ENCODE data around the gene CCDC167.
"Not testable (repeated sequence)": the region's sequence is repeated elsewhere in the genome, so short reads cannot be mapped to it uniquely, and the experiment has no call there.

Gene CCDC167

GRCh38 chr6:37460805-37461204, 38.9 kb downstream of the CCDC167 start:
- DNase-seq = no peak

GRCh38 chr6:37459981-37460800, 39.5 kb downstream of the CCDC167 start:
- no peak for DNase-seq

DNA sequence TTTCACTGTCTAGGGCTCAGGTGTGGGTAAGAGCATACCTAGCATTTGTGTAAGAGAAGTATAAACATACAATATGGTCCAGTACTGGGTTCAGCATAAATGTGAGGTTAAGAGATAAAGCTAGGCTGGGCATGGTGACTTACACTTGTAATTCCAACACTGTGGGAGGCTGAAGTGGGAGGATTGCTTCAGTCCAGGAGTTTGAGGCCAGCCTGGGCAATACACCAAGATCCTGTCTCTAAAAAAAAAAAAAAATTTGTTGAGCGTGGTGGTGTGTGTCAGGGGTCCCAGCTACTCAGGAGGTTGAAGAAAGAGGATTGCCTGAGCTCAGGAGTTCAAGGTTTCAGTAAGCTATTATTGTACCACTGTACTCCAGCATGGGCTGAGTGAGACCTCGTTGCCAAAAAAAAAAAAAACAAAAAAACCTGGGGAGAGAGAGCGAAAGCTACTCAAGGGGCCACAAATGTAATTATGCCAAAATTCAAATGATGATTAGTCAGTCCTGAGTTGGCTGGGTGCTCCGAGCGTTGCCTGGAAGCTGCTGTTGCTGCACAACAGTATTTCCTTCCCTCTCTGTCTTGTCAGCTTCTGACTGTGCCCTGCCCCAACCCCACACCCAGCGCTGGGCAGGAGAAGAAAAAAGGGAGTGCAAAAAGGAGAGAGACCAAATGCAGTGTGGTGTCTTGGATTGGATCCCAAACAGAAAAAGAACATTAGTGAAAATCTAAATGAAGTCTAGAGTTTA, 42.7 kb downstream of the CCDC167 start:
- no peak for DNase-seq

DNA sequence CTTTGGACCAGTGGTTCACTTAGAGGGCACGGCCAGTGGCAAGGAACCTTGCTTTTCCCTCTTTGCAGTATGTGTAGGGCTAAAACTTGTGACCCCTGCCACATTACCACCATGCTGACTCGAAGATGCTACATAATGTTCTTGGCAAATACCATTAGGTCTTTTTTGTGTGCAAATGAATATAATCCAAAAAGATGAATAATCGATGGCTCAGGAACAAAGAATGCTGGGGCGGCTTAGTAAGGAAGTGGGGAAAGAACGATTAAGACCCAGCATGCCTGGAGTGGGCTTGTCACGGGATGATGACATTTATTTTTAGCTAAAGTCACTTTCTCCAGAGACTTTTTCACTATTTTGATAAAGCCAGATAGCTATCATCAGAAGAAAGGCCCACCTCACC, 43.6 kb downstream of the CCDC167 start:
- DNase-seq = no peak

DNA sequence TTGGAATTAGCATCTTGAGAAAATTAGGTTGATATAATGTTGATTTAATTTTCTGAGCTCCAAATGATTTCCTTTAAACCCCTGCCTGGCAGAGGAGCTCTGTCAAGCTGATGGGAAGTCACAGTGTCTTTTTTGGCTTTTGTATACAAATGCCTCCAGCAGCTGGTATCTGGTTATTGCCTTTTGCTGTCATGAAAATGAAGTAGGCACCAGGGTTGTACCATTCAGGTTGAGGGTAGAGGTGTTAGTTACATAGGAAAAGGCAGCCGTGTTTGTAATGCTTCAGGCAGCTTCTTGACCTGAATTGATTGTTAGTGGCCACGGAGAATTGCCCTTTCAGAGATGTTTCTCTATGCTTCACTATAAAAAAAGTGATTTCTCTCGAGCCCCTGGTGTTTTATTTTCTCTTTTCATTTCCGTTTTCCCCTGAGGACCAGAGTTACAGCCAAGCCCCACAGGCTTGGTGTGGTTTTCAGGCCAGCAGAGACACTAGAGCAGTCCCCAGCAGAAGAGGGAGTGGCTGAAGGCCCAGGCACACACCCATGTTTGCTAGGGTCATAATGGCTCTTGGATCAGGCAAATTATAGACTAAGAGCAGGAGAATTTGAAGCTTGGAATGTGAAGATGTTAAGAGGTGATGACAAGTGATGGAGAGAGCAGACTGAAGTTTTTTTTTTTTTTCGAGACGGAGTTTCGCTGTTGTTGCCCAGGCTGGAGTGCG, 45.1 kb downstream of the CCDC167 start:
- DNase-seq = no peak

DNA sequence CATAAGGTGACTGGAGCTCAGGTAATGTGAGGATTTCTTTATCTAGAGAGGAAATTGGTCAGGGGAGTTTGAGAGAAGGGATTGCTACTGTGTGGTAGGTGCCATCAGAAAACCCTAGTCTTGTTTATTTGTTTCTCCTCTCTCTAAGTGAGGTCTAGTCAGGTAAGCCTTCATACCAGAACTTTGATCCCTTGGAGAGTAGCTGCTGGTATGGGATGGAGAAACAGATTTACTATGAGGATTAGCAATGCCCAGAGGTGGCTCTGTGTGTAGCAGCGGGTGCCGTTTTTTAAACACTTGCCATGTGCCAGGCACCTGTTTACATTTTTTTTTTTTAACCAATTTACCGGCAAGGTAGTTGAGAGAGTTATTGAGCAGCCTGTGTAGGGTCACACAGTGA, 47.2 kb downstream of the CCDC167 start:
- no peak for DNase-seq

DNA sequence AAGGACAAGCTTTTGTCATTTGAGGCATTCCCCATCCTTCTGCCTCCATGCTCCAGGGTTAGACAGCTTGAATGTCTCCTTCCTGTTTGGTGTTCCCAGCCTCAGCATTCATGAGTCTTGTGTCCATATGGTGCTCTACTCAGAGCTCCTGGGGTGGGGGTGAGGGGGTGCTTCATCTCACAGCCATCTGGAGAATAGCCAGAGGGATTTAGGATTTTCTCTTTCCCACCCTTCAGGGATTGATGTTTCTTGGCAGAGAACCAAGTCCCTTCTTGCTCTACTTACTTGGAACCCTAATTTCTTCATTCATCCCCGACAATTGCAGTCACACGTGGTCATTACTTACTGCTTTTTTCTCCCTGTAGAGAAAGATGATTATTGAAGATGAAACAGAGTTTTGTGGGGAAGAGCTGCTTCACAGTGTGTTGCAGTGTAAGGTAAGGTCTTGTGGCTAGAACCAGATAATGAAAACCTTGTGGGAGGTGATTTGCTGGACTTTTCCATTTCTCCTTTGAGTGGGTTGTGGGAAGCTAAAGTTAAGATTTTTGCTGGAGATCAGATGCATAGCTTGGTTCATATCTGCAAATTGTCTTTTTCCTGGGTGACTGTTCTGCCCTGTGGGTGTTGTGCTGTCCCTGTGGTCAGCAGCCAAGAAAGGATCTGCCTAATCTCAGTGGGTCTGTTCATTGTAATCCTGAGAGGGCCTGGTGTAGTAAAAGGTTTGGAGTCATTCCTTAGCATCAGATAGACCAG, 48.1 kb downstream of the CCDC167 start:
- no peak for DNase-seq

- DNase-seq = no peak
These were observed 49.7 kb downstream of the CCDC167 start for GRCh38 chr6:37449984-37450383.

GRCh38 chr6:37443216-37443542, 56.5 kb downstream of the CCDC167 start:
- not testable (repeated sequence) for DNase-seq

GRCh38 chr6:37442416-37443215, 57.1 kb downstream of the CCDC167 start:
- DNase-seq = no peak

- DNase-seq = no peak
These were observed 58.0 kb downstream of the CCDC167 start for GRCh38 chr6:37441651-37442050.

DNA sequence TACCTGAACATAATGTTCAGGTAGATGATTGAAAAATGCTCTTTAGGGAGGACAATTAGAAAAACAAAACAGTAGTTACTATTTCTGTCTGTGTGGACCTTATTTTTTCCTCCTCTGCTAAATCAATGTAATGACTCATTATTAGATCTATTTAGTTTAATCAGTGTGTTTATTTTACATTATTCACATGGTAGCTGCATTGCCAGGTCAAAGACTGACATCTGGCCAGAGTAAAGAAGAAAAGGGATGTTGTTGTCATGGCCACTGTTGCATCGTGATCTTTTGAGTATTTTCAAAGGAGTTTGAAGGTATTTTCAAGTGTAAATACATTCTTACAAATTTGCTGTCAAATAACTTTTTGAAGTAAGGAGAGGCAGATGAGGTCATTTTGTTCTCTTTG, 60.8 kb downstream of the CCDC167 start:
- DNase-seq = no peak

GRCh38 chr6:37435816-37436215, 63.9 kb downstream of the CCDC167 start:
- DNase-seq = no peak

- DNase-seq = no peak
These were observed 64.3 kb downstream of the CCDC167 start for GRCh38 chr6:37435373-37435772.

GRCh38 chr6:37433657-37434271, 65.9 kb downstream of the CCDC167 start:
- DNase-seq = peak; percentile 40

Data from KG1 (cell line).